CD4-positive, alpha-beta T cell treated with Interleukin-1 beta for 1 hour (primary cell): ENCODE results near the gene PUM2.
"Not testable (repeated sequence)": the region's sequence is repeated elsewhere in the genome, so short reads cannot be mapped to it uniquely, and the experiment has no call there.

Experiments used
- DNase-seq, 2 donors: peaks; one replicate each; pipeline ENCODE4 v3.0.0-alpha.2; 2020 to 2022

Gene PUM2

DNA sequence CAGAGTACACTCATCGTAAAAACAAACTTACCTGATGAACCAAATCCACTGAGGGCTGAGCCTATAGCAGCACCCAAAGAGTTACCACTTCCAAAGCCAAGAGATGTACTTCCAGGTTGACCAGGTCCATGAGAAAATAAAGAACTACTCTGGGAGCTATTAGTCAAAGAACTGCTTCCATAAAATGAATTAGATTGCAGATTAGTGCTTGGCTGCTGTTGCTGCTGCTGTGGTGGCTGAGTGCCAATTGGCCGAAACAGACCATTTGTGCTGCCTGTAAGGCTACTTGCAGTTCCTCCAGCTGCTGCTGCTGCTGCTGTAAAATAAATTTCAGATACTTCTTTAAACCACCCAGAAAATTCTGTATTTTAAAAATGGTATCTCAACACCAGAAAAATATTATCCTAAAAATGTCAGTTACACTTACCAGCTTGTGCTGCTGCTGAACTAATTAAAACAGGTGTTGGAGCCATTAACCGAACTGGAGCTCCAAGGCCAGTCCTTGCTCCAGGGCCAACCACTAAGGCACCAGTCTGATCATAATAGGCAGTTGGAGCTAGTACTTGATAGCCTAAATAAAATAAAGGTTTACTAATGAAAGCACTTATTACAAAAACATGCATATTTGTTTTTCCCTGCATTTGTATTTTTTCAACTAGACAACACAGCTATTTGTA, 67.6 kb downstream of the PUM2 start:
- DNase-seq = no peak

DNA sequence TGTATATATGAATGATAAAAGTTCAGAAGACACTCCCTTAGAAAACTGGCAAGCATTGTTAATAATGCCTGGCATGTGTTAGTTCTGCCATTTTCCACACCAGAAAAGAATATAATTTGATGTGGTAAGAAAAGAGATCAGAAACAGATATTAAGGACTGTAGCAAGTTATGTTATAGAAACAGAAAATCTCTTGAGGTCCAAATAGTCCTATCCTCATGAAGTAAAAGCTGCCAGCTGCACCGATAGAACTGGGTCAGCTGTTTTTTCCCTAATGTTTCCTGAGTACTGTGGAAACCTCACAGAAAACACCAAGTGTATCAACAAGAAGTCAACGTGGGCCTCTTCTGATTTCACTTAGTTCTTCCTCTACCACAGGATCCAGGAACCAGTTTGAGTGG, 68.8 kb downstream of the PUM2 start:
- DNase-seq = no peak

DNA sequence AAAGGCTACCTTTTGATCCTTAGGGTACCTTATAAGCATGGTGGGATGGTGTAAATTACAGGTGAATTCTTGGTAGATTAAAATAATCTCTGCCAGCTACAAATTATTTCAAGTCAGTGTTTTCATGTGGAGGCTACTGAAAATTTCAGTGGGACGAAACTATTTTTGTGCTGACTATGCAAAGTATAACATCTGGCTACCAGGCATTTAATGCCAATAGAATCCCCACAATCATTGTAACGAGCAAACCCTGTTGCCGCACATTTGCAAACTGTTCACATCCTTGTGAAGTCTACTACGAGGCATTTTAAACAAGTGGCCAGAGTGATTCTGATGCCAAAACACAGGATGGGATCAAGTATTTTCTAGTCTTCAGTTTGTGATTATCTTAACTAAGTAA, 77.6 kb downstream of the PUM2 start:
- no peak for DNase-seq

DNA sequence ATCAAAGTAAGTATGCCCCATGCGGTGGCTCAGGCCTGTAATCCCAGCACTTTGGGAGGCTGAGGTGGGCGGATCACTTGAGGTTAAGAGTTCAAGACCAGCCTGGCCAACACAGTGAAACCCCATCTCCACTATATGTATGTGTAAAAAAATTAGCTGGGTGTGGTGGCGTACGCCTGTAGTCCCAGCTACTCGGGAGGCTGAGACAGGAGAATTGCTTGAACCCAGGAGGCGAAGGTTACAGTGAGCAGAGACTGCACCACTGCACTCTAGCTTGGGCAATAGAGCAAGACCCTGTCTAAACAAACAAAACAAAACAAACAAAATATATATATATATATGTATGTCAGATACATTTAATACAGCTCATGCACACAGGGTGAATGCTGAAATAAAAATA, 82.3 kb downstream of the PUM2 start:
- not testable (repeated sequence) for DNase-seq

DNA sequence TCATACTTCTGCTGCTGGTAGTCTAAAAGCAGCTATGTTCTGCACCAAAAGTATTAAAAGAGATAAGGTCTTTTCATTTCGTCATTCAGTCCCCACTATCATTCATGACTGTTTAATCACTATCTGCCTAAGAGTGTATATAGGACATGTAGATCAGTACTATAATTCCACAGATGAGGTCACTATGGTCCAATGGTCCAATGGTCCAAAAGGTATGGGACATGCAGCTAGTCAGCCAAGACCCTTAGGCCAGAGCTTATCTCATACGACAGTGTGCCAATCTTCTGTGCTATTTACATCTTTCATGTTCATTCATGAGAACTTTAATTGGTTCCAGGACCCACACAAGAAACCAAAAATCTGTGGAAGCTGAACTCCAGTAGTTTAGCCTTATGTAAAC, 83.1 kb downstream of the PUM2 start:
- no peak for DNase-seq

DNA sequence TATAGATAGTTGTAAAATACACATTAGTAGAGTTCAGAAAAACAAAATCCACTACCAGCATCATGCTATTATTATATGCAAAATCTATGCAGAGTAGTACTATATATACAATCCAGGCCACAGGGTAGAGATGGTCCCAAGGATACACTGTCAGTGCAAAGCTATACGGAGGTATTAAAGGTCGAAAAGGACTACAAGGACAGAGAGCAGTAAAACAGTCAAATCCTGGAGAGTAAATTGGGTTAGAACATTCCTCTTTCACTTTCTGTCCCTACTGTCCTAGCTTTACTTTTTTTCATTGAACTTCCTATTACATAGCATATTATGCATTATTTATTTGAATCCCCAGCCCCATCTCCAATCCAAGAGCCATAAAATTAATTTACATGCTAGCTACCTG, 86.0 kb downstream of the PUM2 start:
- DNase-seq = no peak

DNA sequence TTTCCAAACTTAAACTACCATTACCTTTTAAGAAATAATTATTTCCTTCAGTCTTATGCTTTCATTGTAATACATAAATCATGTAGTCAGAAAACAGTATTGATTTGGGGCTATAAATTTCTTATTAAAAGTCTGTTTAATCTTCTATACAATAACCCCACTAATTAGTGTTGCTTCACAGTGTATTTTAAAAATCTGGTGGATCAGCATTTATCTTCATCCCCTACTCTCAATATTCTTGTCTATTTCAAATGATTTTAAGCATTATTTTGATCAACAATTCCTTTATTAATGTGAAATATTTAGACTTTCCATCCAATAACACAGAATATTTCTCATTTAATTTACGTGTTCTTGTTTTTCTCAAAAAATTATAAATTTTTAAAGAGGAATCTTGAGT, 93.2 kb downstream of the PUM2 start:
- no peak for DNase-seq

DNA sequence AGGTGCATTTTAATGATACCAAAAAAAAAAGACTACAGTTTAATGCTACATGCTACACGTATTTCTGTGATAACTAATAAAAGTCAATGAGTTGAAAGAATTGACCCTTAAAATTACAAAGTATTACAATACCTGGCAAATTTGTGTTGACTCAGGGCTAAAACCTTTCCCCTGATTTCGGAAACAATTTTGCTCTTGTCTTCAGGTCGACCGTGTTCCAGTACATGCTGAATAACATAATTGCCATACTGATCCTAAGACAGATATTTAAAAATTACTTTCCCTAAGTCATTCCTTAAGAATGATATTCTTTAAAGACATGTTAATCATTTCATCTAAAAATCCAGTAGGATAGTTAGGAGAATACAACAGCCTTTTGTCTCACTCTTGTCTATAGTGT, 95.9 kb downstream of the PUM2 start:
- DNase-seq = no peak

DNA sequence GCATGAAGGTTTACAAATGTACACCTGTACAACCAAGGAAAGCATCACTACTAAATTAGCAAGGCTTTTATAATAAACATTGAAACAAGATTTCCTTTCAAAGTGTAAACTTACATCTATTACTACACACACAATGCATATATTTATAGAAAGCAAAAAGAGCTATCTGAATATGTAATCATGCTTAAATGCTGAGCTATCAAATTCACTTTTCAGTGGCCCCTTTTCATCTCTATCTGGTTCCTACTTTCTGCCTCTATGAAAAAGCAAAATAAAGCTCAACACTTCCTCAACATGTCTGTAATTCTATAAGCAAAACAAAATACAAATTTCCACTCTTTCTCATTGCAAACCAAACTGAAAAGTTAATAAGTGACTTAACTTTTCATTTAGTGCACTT, 100.2 kb downstream of the PUM2 start:
- no peak for DNase-seq

DNA sequence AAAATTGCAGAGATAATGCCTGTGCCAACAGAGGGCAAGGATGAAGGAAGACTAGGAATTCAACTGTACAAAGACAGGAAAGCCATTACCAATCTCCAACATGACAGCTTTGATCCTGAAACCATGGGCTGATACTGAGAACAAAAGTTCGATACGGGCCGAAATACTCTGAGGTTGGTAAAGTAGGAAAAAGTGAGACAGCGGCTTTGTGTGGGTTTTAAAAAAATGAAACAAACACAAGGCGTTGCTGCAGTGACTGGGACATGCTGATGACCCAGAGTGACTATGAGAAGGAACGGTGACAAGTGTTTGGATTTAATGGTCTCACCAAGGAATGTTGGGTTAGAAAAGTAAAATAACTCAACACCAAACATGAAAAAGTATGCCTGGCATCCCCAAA, 101.5 kb downstream of the PUM2 start:
- no peak for DNase-seq

DNA sequence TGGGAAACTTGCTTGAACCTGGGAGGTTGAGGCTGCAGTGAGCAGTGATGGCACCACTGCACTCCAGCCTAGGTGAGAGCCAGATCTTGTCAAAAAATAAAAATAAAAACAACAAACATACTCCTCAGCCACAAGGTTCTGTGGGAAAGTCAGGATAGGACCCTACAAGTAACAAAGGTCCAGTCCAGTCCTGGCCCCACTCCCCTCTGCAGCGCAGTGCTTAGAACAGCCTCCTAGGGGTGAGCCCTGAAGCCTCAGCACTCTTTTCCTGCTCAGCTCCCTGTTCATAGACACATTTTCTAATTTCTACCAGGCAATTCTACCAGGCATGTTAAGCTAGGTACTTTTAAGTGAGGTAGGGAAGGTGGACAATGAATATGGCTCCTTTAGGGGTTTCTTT, 103.6 kb downstream of the PUM2 start:
- no peak for DNase-seq

DNA sequence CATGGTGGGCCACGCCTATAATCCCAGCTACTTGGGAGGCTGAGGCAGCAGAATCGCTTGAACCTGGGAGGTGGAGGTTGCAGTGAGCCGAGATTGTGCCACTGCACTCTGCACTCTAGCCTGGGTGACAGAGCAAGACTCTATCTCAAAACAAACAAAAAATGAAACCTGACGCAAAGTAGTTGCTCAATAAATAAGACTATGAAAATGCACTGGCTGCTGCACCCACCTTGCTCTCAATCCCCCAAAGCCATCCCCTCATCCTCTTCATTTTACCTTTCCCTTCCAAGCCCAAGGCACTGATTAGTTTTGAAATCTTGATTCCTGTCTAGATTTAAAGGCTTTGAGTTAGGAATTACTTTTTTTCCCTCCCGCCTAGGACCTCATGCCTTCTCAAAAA, 107.0 kb downstream of the PUM2 start:
- DNase-seq = not testable (repeated sequence)

DNA sequence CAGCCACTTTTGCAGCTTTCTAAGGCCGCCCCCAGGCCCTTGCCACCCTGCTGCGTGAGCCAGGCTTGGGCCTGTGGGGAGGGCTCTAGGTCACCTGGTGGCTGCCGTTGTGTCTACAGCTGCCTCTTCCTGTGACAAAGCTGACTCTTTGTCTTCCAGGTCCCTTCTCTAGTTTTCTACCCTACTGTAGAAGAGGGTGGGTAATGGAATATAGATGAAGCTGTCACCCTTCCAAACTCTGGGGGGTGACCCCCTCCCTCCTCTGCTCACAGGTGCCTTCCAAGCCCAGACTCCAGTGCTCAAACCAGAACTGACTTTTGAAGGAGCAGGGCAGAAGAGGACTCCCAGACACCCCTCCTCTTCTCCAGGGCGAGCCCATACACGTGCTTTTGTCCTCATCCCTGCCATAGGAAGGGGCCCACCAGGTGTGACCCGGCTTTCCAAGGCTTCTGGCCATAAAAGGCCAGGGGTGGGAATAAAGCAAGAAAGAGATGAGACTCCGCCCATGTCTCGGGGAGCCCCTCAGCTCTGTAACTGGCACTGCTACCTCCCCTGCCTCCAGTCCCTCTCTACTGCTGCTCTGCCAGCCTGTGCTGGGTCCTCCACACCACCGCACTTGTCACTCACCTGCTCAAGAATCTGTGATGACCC, 107.8 kb downstream of the PUM2 start:
- DNase-seq = no peak

DNA sequence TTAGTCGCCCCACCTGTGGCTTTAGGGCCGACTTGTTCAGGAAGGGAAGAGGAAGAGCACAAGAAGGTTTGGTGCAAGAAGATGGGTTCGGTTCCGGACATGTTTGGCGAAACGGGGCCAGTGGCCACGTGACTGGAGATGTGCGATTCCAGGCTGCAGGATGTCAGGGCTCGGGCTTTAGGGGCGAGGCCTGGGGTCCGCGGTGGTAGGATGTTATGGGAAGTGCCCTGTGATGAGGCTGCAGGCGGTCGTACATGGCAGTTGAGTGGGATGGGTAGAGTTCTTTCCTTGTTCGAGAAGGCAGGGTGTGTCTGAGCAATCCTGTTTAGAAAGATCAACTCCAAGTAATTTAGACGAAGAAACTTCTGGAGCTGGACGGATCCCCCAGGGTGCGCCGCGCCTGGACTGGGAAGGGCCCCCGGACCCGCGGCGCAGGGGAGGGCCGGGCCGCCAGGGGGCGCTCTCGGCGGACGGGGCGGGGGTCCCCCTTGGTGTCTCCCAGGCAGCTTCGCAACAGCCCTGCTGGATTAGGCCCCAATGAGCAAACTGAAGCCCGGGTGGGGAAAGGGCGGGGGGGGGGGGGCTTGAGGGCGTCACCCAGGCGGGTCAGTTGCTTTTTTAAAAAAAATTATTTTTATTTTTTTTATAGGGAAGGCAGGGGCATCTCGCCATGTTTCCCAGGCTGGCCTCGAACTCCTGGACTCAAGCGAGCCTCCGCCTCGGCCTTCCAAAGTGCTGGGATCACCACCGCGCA, 108.5 kb downstream of the PUM2 start:
- no peak for DNase-seq

DNA sequence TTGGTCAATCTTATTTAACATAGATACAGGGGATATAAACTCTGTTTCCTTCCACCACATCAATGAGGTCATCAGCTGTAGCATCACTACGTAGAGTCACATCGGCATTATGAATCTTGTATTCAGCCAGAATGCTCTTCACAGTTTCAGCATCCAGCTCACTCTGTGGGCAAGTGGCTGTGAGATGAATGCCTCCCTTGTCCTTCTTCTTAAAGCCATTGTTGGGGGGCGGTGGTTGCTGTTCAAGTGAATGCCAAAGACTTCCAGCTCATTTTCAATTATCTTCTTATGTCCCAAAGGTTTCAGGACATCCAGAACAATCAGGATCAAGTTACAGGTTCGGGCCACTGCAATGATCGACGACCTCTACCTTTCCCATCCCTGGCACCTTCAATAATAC, 110.4 kb downstream of the PUM2 start:
- not testable (repeated sequence) for DNase-seq

DNA sequence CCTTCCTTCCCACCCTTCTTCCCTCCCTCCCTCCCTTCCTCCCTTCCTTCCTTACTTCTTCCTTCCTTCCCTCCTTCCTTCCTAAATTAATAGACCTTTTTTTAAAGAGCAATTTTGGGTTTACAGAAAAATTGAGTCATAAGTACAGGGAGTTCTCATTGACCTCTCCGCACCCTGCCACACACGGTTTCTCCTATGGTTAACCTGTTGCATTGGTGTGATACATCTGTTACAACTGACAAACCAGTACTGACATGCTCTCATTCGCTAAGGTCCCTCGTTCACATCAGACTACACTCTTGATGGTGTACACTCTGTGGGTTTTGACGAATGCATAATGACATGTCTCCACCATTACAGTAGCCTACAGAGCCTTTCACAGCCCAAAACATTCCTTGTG, 114.1 kb downstream of the PUM2 start:
- DNase-seq = no peak

DNA sequence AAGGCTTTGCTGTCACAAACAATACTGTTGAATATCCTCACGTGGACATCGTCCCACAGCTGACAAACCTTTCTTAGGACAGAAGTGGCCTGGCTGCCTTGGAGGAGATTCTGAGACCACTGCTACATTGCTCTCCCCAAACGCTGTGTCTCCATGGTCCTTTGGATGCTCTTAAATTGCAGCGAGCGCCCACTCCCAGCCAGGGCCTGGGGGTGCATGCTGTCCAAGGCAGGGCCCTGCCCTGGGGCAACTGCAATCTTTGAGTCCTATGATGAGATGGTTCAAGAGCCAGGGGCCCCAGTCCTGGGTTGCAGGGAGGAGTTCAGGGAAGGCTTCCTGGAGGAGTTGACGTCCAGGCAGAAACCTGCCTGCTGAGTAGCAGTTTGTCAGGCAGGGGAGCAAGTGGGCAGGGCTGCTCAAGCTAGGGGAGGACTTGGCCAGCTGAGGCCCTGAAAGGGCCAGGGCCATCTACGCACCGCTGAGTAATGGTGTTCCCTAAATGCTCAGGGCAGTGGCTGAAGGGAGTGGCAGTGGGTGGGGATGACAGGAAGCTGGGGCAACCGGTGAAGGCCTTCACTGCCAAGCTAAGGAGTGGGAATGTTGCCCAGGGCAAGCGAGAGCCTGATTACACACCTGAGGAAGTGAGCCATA, 114.9 kb downstream of the PUM2 start:
- DNase-seq = no peak

DNA sequence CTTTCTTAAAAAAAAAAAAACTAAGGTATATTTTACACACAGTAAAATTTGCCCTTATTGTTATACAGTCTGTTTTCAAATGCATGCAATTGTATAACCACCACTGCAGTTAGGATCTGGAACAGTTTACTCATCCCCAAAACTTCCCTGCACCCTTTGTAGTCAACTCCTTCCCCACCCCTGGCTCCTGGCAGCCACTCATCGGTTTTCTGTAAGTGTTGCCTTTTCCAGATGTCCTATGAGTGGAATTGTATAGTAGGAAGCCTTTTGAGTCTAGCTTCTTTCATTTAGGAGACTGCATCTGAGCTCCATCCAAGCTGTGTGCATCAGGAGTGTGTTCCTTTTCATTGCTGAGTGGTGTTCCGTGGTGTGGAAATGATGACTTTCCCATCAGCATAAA, 116.0 kb downstream of the PUM2 start:
- DNase-seq = not testable (repeated sequence)

DNA sequence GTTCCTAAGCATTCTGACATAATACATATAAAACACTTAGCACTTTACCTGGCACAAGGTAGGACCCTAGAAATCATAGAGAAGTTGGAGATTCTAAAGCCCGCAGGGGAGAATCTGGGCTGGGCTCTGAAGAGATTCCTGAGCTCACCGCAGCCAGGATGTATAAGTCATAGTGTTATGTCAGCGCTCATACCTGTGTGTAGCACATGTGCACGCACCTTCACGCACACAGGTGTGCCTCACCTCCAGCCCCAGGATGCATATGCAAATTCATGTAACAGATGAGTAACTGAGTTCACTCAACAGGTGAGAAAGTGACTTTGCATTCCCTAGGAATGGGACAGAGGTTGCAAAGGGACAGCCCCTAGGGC, 117.8 kb downstream of the PUM2 start:
- DNase-seq = no peak

DNA sequence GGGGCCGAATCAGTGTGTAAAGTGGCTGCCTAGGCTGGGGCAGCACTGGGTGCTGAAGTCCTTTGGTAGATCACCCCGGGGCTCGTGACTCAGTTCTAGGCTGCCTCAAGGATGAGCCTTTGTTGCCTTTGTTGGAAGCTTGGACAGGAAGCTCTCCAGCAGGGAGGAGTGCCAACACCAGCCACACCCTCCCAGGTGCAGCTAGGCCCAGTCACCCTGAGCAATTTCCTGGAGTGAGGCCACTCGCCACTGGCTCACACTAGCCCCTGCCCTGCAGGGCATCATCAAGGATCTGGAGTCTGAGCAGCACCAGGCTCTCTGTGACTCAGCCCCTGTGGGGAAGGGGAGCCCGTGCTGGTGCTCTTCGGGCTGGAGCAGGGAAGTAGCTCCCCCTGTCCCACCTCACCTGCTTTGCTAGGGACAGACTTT, 119.0 kb downstream of the PUM2 start:
- no peak for DNase-seq

DNA sequence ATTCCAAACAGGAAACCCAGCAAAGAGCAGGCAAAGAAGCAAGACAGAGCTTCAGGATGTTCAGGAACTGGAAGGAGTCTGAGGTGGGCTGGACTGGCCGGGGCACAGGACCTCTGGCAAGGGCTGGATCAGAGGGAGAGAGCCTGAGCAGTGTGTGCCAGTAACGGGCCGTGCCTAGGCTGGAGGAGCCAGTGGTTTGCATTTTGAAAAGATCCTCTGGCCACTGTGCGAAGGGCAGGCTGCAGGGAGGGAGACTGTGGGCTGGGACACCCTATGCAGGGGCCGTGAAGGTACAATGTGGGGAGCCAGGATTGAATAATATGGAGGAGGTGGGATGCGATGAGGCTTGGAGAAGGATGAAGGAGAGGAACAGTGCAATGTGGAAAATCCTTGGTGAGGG, 119.5 kb downstream of the PUM2 start:
- DNase-seq = no peak

DNA sequence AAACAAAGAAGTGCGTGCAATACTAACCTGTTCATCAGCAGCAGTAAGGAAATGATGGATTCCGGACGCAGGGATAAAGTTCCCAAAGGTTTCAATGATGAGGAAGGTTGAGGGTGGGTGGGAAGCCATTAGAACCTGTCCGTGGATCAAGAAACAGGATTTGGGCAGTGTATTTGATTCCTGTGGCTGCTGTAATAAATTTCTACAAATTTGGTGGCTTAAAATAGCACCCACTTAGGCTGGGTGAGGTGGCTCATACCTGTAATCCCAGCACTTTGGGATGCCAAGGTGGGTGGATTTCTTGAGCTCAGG, 120.6 kb downstream of the PUM2 start:
- DNase-seq = no peak

DNA sequence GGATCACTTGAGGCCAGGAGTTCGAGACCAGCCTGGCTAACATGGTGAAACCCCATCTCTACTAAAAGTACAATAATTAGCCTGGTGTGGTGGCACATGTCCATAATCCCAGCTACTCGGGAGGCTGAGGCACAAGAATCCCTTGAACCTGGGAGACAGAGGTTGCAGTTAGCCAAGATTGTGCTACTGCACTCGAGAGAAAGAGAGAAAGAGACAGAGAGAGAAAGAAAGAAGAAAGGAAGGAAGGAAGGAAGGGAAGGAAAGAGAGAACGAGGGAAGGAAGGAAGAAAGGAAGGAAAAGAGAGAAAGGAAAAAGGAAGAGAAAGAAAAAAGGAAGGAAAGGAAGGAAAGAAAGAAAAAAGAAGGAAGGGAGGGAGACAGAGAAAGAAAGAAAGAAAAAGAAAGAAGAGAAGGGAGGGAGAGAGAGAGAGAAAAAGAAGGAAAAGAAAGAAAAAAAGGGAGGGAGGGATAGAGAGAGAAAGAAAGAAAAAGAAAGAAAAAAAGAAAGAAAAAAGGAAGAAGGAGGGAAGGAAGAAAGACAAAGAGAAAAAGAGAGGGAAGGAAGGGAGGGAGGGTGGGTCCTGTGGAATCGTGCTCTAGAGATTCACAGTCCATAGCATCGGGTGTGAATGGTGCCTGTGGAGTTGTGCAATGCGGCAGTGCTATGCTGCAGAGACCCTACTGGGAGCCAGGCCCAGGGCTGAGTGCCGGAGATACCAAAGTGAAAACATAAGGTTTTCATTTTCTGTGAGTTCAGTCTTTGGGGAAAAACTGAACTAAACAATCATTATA, 121.1 kb downstream of the PUM2 start:
- no peak for DNase-seq
